ENCODE data around the gene EPB41L5. TPM values are rescaled to one million over a fixed set of nuclear protein-coding genes. Genes with fewer than 3 reads are reported as not detected.
"Not testable (repeated sequence)": the region's sequence is repeated elsewhere in the genome, so short reads cannot be mapped to it uniquely, and the experiment has no call there.

The EPB41L5 gene
- total RNA-seq: 10 to 100 TPM; 11.5 to 16.1 TPM
- long read RNA-seq, donor 1, partial matches to known transcripts: 1 of 6 reads
- long read RNA-seq, donor 1, other reads (novel, unspliced or antisense): 5 of 6 reads
- long read RNA-seq, donor 2, partial matches to known transcripts: 0 of 3 reads
- long read RNA-seq, donor 2, other reads (novel, unspliced or antisense): 3 of 3 reads

GRCh38 chr2:120012771-120013596 is at the start of gene EPB41L5:
TSS of gene EPB41L5 (plus strand) at chr2:120013077. CDS start at chr2:120019085, 6,008 bp downstream.
- peak; percentile 97 for DNase-seq (ENCODE audit: low spot score)
- intact Hi-C loops (cut with DNase I): no loop called here

DNA sequence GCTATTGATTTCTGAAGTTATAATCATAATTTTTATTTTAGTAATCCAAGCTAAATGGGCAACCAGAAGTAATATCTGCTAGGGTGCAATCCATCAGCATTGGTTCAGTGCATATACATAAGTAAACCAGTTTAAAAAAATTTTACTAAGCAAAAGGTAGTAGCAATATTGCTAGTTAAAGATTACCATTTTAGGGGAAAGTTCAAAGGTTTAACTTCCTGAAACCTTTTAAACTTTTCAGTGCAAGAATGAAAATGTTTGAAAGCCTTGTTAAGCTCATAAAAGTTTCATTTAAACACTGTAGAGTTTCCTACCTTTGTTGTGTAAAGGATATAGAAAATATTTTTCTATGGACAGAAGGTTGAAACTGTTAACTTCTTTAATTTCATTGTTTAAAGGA is 31.0 kb upstream of the EPB41L5 start:
- no peak for DNase-seq (ENCODE audit: low spot score)
- intact Hi-C loops (cut with DNase I): no loop called here

GRCh38 chr2:119982506-119982905 is 30.4 kb upstream of the EPB41L5 start:
- intact Hi-C loops (cut with DNase I): no loop called here

GRCh38 chr2:119983108-119983507 is 29.8 kb upstream of the EPB41L5 start:
- DNase-seq (ENCODE audit: low spot score): no peak
- intact Hi-C loops (cut with DNase I): no loop called here

More at GRCh38 chr2:119982506-119982905, 30.4 kb upstream of the EPB41L5 start:
- DNase-seq (ENCODE audit: low spot score): no peak

DNA sequence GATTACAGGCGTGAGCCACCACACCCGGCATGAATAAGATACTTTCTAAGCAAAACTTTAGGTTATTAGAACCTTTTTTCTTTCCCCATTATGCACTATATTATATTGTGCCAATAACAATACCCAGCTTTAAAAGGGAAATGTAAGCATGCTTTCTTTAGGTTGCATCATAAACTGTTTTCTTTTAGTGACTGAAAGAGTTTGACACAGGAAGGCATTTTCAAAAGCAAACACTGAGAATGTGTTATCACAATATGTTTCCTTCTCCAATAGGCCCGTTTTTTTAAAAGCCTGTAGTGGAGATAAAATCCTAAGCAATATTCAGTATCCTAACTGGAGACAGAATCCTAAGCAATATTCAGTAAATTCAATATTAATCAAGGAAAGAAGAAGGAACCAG is 16.7 kb upstream of the EPB41L5 start:
- DNase-seq (ENCODE audit: low spot score): no peak
- intact Hi-C loops (cut with DNase I): no loop called here

DNA sequence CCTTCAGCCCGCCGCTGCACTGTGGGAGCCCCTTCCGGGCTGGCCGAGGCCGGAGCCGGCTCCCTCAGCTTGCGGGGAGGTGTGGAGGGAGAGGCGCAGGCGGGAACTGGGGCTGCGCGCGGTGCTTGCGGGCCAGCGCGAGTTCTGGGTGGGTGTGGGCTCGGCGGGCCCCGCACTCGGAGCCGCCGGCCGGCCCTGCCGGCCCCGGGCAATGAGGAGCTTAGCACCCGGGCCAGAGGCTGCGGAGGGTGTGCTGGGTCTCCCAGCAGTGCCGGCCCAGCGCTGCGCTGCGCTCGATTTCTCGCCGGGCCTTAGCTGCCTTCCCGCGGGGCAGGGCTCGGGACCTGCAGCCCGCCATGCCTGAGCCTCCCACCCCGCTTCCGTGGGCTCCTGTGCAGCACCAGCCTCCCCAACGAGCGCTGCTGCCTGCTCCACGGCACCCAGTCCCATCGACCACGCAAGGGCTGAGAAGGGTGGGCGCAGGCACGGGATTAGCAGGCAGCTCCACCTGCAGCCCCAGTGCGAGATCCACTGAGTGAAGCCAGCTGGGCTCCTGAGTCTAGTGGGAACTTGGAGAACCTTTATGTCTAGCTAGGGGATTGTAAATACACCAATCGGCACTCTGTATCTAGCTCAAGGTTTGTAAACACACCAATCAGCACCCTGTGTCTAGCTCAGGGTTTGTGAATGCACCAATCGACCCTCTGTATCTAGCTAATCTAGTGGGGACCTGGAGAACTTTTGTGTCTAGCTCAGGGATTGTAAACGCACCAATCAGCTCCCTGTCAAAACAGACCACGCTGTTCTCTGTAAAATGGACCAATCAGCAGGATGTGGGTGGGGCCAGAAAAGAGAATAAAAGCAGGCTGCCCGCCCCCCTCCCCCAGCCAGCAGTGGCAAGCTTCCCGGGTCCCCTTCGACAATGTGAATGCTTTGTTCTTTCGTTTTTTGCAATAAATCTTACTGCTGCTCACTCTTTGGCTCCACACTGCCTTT is 15.7 kb upstream of the EPB41L5 start:
- DNase-seq (ENCODE audit: low spot score); intact Hi-C loops (cut with DNase I): not testable (repeated sequence)

- no peak for DNase-seq (ENCODE audit: low spot score)
- intact Hi-C loops (cut with DNase I): no loop called here
Observed at GRCh38 chr2:120001471-120001870, 11.4 kb upstream of the EPB41L5 start.

DNA sequence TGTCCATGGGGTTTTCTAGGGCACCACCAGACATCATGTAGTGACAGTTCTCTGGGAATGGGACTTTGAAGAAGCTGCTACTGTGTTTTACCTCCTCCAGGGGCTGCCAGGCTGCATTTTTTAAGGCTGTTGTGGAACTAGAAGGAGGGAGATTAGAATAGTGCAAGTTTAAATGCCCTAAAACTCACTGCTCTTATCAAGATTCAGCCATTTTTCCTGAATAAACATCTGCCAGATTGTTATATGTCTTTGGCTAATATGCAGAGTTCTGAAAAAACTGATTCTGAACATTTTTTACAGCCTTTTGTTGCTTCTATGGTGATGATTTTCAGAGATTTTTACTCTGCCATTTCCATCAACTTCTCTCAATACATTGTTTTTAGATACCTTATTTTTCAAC is 8.6 kb upstream of the EPB41L5 start:
- DNase-seq (ENCODE audit: low spot score): no peak
- intact Hi-C loops (cut with DNase I): no loop called here

GRCh38 chr2:120005834-120006521 is 6.9 kb upstream of the EPB41L5 start:
- no peak for DNase-seq (ENCODE audit: low spot score)
- intact Hi-C loops (cut with DNase I): no loop called here

- intact Hi-C loops (cut with DNase I): no loop called here
- no peak for DNase-seq (ENCODE audit: low spot score)
Observed at GRCh38 chr2:120007851-120008250, 5.0 kb upstream of the EPB41L5 start.

DNA sequence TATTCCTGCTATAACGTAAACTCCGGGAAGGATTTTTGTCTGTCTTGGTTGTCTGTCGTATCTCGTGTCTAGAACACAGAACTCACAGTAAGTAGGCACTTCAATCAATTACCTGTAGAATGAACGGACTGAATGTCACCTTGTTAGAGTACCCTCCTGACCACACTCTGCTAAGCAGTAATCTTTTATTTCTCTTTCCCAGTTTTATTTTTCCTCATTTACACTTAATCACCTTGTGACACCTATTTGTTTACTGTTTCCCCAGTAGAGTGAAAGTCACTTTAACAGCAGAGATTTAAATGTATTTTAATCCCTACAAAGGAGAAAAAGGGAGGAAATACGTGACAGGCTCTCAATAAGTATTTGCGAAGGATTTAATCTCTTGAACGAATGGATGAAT is 514 bp upstream of the EPB41L5 start:
- intact Hi-C loops (cut with DNase I): no loop called here
- no peak for DNase-seq (ENCODE audit: low spot score)

DNA sequence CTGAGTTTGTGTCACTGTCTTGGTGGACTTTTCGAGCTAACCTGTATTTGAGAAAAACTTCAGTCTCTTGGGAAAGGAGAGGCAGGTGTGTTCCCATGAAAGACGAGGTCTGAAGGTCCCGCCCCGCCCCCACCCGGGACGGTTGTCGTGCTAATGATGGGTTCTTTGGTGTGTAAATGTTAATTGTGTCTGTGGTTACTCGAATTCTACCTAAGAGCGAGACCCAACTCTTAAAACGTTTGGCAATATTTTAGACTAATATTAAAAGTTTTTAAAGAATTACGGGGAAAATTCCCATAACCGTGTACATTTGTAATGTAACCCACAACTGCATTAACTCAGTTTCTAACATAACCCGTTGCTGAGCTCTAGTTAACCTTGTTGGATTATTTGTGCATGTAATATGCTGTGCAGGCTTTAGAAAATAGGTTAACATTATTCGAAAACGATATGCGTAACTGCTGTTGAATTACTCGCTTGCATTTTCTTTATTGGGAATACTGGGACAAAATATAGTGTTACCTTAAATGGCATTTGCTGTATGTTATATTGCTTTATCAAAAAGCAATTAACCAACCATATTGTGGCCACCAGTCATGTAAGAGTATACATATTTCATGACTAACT is 833 bp downstream of the EPB41L5 start:
- intact Hi-C loops (cut with DNase I): no loop called here
- DNase-seq (ENCODE audit: low spot score): no peak

- DNase-seq (ENCODE audit: low spot score): no peak
- intact Hi-C loops (cut with DNase I): no loop called here
Observed at GRCh38 chr2:120014226-120014980, 1.5 kb downstream of the EPB41L5 start.

DNA sequence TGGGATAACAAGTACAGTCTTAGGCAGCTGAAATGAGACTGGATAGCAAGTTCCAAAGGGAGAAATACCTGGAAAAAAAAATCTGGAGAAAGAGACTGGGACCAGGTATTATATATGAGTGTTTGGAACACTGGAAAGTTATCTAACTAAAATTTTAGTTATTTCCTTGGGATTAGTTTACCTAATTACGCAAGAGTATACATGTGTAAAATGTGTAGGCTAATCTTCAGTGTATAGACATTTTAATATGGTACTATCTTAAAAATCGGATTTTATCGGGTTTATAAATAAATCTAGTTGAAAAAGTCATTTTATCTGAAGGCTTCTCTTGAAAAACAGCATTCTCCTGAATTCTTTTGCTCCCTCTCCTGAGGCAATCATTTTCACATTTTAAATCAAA is 3.9 kb downstream of the EPB41L5 start:
- intact Hi-C loops (cut with DNase I): no loop called here
- DNase-seq (ENCODE audit: low spot score): no peak

DNA sequence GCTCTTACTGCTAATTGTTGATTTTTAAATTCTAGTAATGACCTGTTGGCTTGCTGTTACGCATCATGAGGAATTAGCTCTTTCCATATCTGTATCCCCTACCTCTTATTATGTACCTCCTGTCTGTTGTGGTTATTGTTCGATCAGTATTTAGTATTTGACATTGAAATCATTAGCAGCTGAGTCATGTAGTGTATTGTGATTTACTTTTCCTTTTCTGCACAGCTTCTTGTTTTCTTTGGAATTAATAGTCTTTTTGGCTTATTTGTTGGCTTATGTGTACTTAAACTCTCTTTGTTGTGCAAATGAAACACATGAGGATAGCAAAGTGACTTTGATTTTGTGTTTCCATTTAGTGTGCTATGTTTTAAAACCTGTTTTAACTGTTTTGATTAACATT is 4.3 kb downstream of the EPB41L5 start:
- intact Hi-C loops (cut with DNase I): no loop called here
- no peak for DNase-seq (ENCODE audit: low spot score)

DNA sequence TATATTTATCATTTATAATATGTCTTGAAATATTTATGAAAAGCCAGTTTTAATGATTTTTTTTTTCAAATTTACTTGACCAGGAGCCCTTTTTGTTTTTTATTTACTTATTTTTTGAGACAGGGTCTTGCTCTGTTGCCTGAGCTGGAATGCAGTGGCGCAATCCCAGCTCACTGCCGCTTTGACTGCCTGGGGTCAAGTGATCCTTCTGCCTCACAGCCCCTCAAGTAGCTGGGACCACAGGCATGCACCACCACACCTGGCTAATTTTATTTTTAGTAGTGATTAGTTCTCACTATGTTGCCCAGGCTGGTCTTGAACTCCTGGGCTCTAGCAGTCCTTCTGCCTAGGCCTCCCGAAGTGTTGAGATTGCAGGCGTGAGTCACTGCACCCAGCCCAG is 5.7 kb downstream of the EPB41L5 start:
- intact Hi-C loops (cut with DNase I): no loop called here
- DNase-seq (ENCODE audit: low spot score): no peak

DNA sequence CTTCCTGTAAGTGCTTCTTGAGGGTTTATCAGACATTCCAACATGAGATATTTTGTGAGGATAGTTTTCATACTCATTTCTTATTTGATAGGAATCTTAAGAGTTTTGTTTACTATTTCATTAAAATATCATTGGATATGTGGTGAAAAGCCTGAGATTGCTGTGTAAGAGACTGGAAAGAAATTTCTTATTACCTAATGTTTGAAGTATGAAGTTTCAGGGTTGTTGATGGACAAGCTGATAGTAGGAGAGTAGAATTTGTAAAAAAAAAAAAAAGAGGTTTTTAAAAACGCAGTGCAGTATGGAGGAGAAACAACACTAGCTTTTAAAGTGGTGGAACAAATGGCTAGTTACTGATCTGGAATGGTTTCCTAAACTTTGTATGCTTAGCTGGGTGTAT is 7.7 kb downstream of the EPB41L5 start:
- intact Hi-C loops (cut with DNase I): no loop called here
- DNase-seq (ENCODE audit: low spot score): no peak

DNA sequence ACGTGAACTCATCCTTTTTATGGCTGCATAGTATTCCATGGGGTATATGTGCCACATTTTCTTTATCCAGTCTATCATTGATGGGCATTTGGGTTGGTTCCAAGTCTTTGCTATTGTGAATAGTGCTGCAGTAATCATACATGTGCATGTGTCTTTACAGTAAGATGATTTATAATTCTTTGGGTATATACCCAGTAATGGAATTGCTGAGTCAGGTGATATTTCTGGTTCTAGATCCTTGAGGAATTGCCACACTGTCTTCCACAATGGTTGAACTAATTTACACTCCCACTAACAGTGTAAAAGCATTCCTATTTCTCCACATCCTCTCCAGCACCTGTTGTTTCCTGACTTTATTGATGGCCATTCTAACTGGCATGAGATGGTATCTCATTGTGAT is 9.6 kb downstream of the EPB41L5 start:
- intact Hi-C loops (cut with DNase I); DNase-seq (ENCODE audit: low spot score): not testable (repeated sequence)

Data from posterior vena cava (tissue), 2 donors.